ENCODE results near the gene TRPV3. TPM values are rescaled to one million over a fixed set of nuclear protein-coding genes. Genes with fewer than 3 reads are reported as not detected.
A peak's percentile ranks its signal among the peaks of the same experiment; 100 is the strongest.

Gene TRPV3
- total RNA-seq, 1 donor from 2014 or later = 1.9 TPM

DNA sequence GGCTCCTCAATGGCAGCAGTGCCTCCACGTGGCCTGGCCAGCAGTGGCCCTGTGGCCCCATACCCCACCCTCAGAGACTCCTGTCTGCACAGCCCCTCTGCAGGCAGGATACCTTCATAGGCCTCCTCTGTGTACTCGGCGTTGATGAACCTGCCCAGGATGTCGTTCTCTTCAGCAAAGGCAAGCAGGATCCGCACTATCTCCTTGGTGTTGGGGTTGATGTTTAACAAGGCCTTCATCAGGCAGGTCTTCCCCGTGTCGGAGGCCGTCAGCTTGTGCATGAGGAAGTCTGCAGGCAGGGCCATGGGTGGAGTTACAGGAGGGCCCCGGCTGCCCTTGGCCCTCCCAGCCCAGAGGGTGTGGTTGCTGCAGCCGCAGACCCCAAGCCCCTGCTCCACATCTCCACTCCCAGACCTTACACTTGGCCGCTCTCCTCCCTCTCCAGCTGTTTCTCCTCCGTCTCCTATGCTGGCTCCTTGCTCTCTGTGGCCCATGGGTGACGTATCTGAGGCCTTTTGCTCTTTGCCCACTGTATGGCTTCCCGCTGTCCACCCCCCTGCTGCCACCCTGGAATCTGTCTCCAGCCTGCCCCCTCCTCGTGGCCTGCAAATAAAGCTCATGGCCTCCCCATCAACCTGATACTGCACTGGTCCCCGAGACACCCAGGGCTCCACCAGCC is 15.1 kb downstream of the TRPV3 start:
- Mint-ChIP-seq H3K36me3 (no peaks in the 10 kb centered on the region), H3K4me1 (peaks cover 20% of the 10 kb centered on the region), H3K9me3 (peaks cover 2% of the 10 kb centered on the region), H3K27me3 (ENCODE audit: insufficient read depth, low read depth) (peaks cover 8% of the 10 kb centered on the region), H3K4me3 (no peak overlapping the region), H3K27ac (peak overlapping the region; percentile 52)
- no peak overlapping the region for H3K4me2 ChIP-seq
- TF ChIP-seq EZH2 (IDR thresholded peaks at IDR 0.05) (no peak), EZH2phosphoT487 (IDR thresholded peaks at IDR 0.05) (no peak), CTCF (IDR thresholded peaks at IDR 0.05) (no peak)
- H3K4me3 ChIP-seq = no peak overlapping the region
- no peaks in the 10 kb centered on the region for H4K20me1 ChIP-seq (ENCODE audit: low read depth)
- no peaks in the 10 kb centered on the region for H3K79me2 ChIP-seq (ENCODE audit: low read depth)
- H3K4me1 ChIP-seq = no peaks in the 10 kb centered on the region
- no peak overlapping the region for H3K9ac ChIP-seq
- H3K9me3 ChIP-seq (ENCODE audit: low read depth) = no peaks in the 10 kb centered on the region
- no peak for DNase-seq (ENCODE audit: low spot score)
- H3K27me3 ChIP-seq = no peaks in the 10 kb centered on the region
- H3K27ac ChIP-seq = no peak overlapping the region
- H3F3A ChIP-seq (ENCODE audit: low read depth) = no peaks in the 10 kb centered on the region
- no peak overlapping the region for H2AFZ ChIP-seq (replicated peaks)
- H3K36me3 ChIP-seq = no peaks in the 10 kb centered on the region

DNA sequence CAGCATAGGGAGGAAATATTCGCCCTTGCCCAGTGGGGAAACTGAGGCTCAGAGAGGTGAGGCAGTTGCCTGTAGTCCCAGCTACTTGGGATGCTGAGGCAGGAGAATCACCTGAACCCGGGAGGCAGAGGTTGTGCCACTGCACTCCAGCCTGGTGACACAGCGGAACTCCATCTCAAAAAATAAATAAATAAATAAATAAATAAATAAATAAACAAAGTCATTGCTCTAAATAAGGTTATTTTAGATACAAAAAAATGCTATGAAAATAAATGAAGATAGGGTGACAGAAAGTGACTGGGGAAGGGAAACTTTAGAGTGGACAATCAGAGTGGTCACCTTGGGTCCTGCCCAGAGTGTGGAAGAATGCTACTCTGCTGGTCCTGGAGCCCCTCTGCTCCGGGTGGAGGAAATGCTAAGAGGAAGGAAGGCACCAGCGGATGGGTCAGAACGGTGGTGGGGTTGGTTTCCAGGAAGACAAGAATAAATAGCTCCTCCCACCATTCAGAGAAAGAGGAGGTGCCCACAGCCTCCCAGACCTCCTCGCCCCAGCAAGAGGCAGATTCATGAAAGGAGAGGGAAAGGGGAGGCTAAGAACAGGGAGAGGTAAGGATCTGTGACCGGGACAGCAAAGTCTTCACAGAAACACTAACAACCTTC is 17.6 kb downstream of the TRPV3 start:
- H2AFZ ChIP-seq (replicated peaks) = no peak overlapping the region
- peaks cover 5% of the 10 kb centered on the region for H3F3A ChIP-seq (ENCODE audit: low read depth)
- peaks cover 2% of the 10 kb centered on the region for H3K9me3 Mint-ChIP-seq
- no peaks in the 10 kb centered on the region for H3K79me2 ChIP-seq (ENCODE audit: low read depth)
- no peaks in the 10 kb centered on the region for H3K36me3 ChIP-seq
- DNase-seq (ENCODE audit: low spot score) = no peak
- H3K36me3 Mint-ChIP-seq = no peaks in the 10 kb centered on the region
- H3K4me1 ChIP-seq = peaks cover 6% of the 10 kb centered on the region
- H3K4me1 Mint-ChIP-seq = peaks cover 25% of the 10 kb centered on the region
- TF ChIP-seq EZH2phosphoT487 (IDR thresholded peaks at IDR 0.05) (no peak), EZH2 (IDR thresholded peaks at IDR 0.05) (no peak), CTCF (IDR thresholded peaks at IDR 0.05) (no peak)
- H3K27ac Mint-ChIP-seq = no peak overlapping the region
- no peak overlapping the region for H3K4me2 ChIP-seq
- no peak overlapping the region for H3K4me3 Mint-ChIP-seq
- no peak overlapping the region for H3K4me3 ChIP-seq
- H3K27ac ChIP-seq = no peak overlapping the region
- H3K9ac ChIP-seq = no peak overlapping the region
- no peaks in the 10 kb centered on the region for H3K27me3 ChIP-seq
- no peaks in the 10 kb centered on the region for H3K9me3 ChIP-seq (ENCODE audit: low read depth)
- H3K27me3 Mint-ChIP-seq (ENCODE audit: insufficient read depth, low read depth) = peaks cover 6% of the 10 kb centered on the region
- H4K20me1 ChIP-seq (ENCODE audit: low read depth) = no peaks in the 10 kb centered on the region

DNA sequence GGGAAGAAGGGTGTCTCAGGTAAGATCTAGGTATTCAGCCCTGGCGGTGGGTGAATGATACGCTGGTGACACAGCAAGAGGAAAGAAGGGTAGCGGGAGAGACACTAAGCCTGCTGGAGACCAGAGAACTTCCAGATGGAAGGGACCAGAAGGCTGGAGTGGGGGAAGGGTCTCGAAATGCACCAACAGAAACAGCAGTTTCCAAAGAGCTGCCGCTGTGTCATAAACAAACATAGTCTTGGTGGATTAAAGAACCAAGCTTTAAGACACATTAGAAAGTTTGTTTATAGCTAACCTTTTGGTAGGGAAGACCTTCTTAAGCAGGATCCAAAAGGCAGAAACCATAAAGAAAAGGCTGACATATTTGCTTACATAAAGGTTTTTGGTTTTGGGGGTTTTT is 20.9 kb downstream of the TRPV3 start:
- H3K4me2 ChIP-seq = no peak overlapping the region
- peaks cover 6% of the 10 kb centered on the region for H3K4me1 ChIP-seq
- H3K36me3 Mint-ChIP-seq = no peaks in the 10 kb centered on the region
- H3K36me3 ChIP-seq = no peaks in the 10 kb centered on the region
- peaks cover 32% of the 10 kb centered on the region for H3K4me1 Mint-ChIP-seq
- H3K9ac ChIP-seq = no peak overlapping the region
- no peaks in the 10 kb centered on the region for H3K9me3 ChIP-seq (ENCODE audit: low read depth)
- H2AFZ ChIP-seq (replicated peaks) = no peak overlapping the region
- no peak for DNase-seq (ENCODE audit: low spot score)
- H3K9me3 Mint-ChIP-seq = peaks cover 2% of the 10 kb centered on the region
- no peaks in the 10 kb centered on the region for H4K20me1 ChIP-seq (ENCODE audit: low read depth)
- H3F3A ChIP-seq (ENCODE audit: low read depth) = peaks cover 5% of the 10 kb centered on the region
- H3K79me2 ChIP-seq (ENCODE audit: low read depth) = no peaks in the 10 kb centered on the region
- H3K27me3 ChIP-seq = no peaks in the 10 kb centered on the region
- H3K4me3 ChIP-seq = no peak overlapping the region
- no peak for TF ChIP-seq EZH2phosphoT487 (IDR thresholded peaks at IDR 0.05)
- TF ChIP-seq CTCF (IDR thresholded peaks at IDR 0.05) = no peak
- no peak for TF ChIP-seq EZH2 (IDR thresholded peaks at IDR 0.05)
- no peak overlapping the region for H3K27ac ChIP-seq
- H3K27ac Mint-ChIP-seq = no peak overlapping the region
- H3K4me3 Mint-ChIP-seq = peak overlapping the region; percentile 24
- H3K27me3 Mint-ChIP-seq (ENCODE audit: insufficient read depth, low read depth) = peaks cover 3% of the 10 kb centered on the region

Data from neural progenitor cell (in vitro differentiated cells).